WTC11 (cell line): ENCODE results near the gene ABCC6.
"Not testable (repeated sequence)": the region's sequence is repeated elsewhere in the genome, so short reads cannot be mapped to it uniquely, and the experiment has no call there.

Experiments
- AFF4 ChIP-seq: sonication (generic); formaldehyde crosslinking; IDR thresholded peaks from 2 replicates; pipeline ENCODE4 v1.8.1; 2023; ENCODE audit warnings: mild to moderate bottlenecking, missing genetic modification reagents, borderline replicate concordance
- CTCF ChIP-seq: fragments of 200-600 bp; IDR thresholded peaks from 2 replicates; pipeline ENCODE4 v1.8.0; 2022; ENCODE audit warnings: antibody characterized with exemption
- EMX1 ChIP-seq: fragments of 250-450 bp; sonication (Bioruptor Pico); IDR thresholded peaks from 2 replicates; pipeline ENCODE4 v1.8.0; 2021; ENCODE audit warnings: mild to moderate bottlenecking
- ETV6 ChIP-seq: sonication (generic); formaldehyde crosslinking; IDR thresholded peaks from 2 replicates; pipeline ENCODE4 v1.8.1; 2022; ENCODE audit warnings: mild to moderate bottlenecking, missing genetic modification reagents
- NR1H2 ChIP-seq: sonication (generic); formaldehyde crosslinking; IDR thresholded peaks from 2 replicates; pipeline ENCODE4 v1.9.0; 2021; ENCODE audit warnings: mild to moderate bottlenecking, moderate library complexity, missing genetic modification reagents
- PRRX2 ChIP-seq: fragments of 250-450 bp; sonication (Bioruptor Pico); IDR thresholded peaks from 2 replicates; pipeline ENCODE4 v1.8.0; 2021; ENCODE audit warnings: mild to moderate bottlenecking

- TF ChIP-seq EMX1 (CRISPR knock-in tag); ETV6 (CRISPR knock-in tag); NR1H2; CTCF; AFF4 (CRISPR knock-in tag); PRRX2 (CRISPR knock-in tag): not testable (repeated sequence)
Measured at GRCh38 chr16:16104132-16104803, 119.0 kb downstream of the ABCC6 start.
